IMR-90 (cell line): ENCODE measurements around the gene FGD5. TPM values are rescaled to one million over a fixed set of nuclear protein-coding genes. Genes with fewer than 3 reads are reported as not detected.

Source experiments
- ATAC-seq: fragments of 200-7000 bp; cut with Tn5 transposase; 2 replicates; pipeline ENCODE4 v1.9.1; 2020; ENCODE audit warnings: low read depth, mild to moderate bottlenecking, moderate library complexity
- BruUV-seq: library from RNA; stranded (reverse); fragments of 400-500 nt; replicated peaks from 2 replicates; lab custom pipeline; 2021; lab: Mats Ljungman, UMichigan
- CTCF ChIA-PET: fragments of 300-600 bp; formaldehyde crosslinking; extraction: SDS; loops from one replicate; lab custom pipeline; 2021; ENCODE audit warnings: antibody characterized with exemption; lab: Yijun Ruan, JAX
- POLR2A ChIA-PET: fragments of 300-600 bp; sonication (Branson Sonifier 250); formaldehyde crosslinking; loops from one replicate; lab custom pipeline; 2022; ENCODE audit warnings: antibody characterized with exemption; ENCODE audit not compliant: unreplicated experiment; lab: Charles Lee
- DNase-seq: peaks from one replicate; pipeline ENCODE4 v3.0.0; 2013
- H2AFZ ChIP-seq: replicated peaks from 2 replicates; pipeline ENCODE3; 2013; ENCODE audit warnings: low read length, mild to moderate bottlenecking; ENCODE audit not compliant: poor library complexity
- H2AK5ac ChIP-seq: 2 replicates; pipeline ENCODE4 v1.6.1; 2013; ENCODE audit warnings: low read depth, low read length, inconsistent platforms
- H2AK9ac ChIP-seq: replicated peaks from 2 replicates; pipeline ENCODE3; 2013; ENCODE audit warnings: mild to moderate bottlenecking, low read depth, low read length, moderate library complexity; ENCODE audit not compliant: poor library complexity
- H2BK120ac ChIP-seq: 2 replicates; pipeline ENCODE4 v1.6.1; 2013; ENCODE audit warnings: low read depth, low read length, inconsistent platforms
- H2BK15ac ChIP-seq: 3 replicates; pipeline ENCODE4 v1.6.1; 2013; ENCODE audit warnings: low read depth, low read length, inconsistent platforms
- H2BK20ac ChIP-seq: 2 replicates; pipeline ENCODE4 v1.6.1; 2013; ENCODE audit warnings: low read depth, mild to moderate bottlenecking, inconsistent platforms, low read length, moderate library complexity
- H2BK5ac ChIP-seq: 2 replicates; pipeline ENCODE4 v1.6.1; 2013; ENCODE audit warnings: mild to moderate bottlenecking, low read depth, low read length, inconsistent platforms; ENCODE audit not compliant: poor library complexity, severe bottlenecking
- H3K14ac ChIP-seq: replicated peaks from 2 replicates; pipeline ENCODE4 v1.6.1; 2013; ENCODE audit warnings: low read depth, low read length, inconsistent platforms
- H3K18ac ChIP-seq: 2 replicates; pipeline ENCODE4 v1.6.1; 2013; ENCODE audit warnings: low read depth, low read length, control low read depth
- H3K23ac ChIP-seq: 2 replicates; pipeline ENCODE4 v1.6.1; 2013; ENCODE audit warnings: low read depth, low read length, inconsistent platforms
- H3K27ac ChIP-seq: 2 replicates; pipeline ENCODE4 v1.5.1; 2013; ENCODE audit warnings: mild to moderate bottlenecking, control low read depth, low read length; ENCODE audit not compliant: insufficient read depth
- H3K27me3 ChIP-seq: 2 replicates; pipeline ENCODE4 v1.6.1; 2013; ENCODE audit warnings: low read length; ENCODE audit not compliant: control insufficient read depth, insufficient read depth
- H3K36me3 ChIP-seq: 2 replicates; pipeline ENCODE4 v1.6.1; 2013; ENCODE audit warnings: low read length, mixed read lengths; ENCODE audit not compliant: control insufficient read depth, insufficient read depth
- H3K4ac ChIP-seq: 2 replicates; pipeline ENCODE4 v1.6.1; 2013; ENCODE audit warnings: low read depth, low read length, inconsistent platforms
- H3K4me1 ChIP-seq: 2 replicates; pipeline ENCODE4 v1.6.1; 2013; ENCODE audit warnings: low read length, mixed read lengths; ENCODE audit not compliant: control insufficient read depth, insufficient read depth
- H3K4me2 ChIP-seq: 2 replicates; pipeline ENCODE4 v1.6.1; 2013; ENCODE audit warnings: low read depth, mild to moderate bottlenecking, control low read depth, low read length, moderate library complexity
- H3K4me3 ChIP-seq: 2 replicates; pipeline ENCODE4 v1.5.1; 2013; ENCODE audit warnings: low read depth, mild to moderate bottlenecking, control low read depth, low read length, moderate library complexity; ENCODE audit not compliant: insufficient read depth
- H3K56ac ChIP-seq: 2 replicates; pipeline ENCODE4 v1.6.1; 2013; ENCODE audit warnings: low read length, inconsistent platforms; ENCODE audit not compliant: insufficient read depth; ENCODE audit errors: extremely low read depth
- H3K79me1 ChIP-seq, 2 experiments: 2 replicates each; pipeline ENCODE4 v1.6.1; 2013; ENCODE audit warnings: low read length in 2 of 2, inconsistent platforms in 1 of 2, low read depth in 1 of 2
- H3K9ac ChIP-seq: 2 replicates; pipeline ENCODE4 v1.6.1; 2013; ENCODE audit warnings: low read depth, low read length, control low read depth
- H3K9me1 ChIP-seq: 2 replicates; pipeline ENCODE4 v1.6.1; 2013; ENCODE audit warnings: low read length, inconsistent platforms; ENCODE audit not compliant: insufficient read depth
- H3K9me3 ChIP-seq: 2 replicates; pipeline ENCODE4 v1.6.1; 2013; ENCODE audit warnings: low read length; ENCODE audit not compliant: control insufficient read depth, insufficient read depth
- H4K20me1 ChIP-seq: 2 replicates; pipeline ENCODE4 v1.6.1; 2013; ENCODE audit warnings: low read length, inconsistent platforms; ENCODE audit not compliant: insufficient read depth
- H4K5ac ChIP-seq: 2 replicates; pipeline ENCODE4 v1.6.1; 2013; ENCODE audit warnings: mild to moderate bottlenecking, low read depth, low read length, control low read depth
- H4K8ac ChIP-seq, 2 experiments: 2 replicates each; pipeline ENCODE4 v1.6.1; 2013; ENCODE audit warnings: low read depth in 2 of 2, low read length in 2 of 2, control low read depth in 1 of 2, inconsistent platforms in 1 of 2
- H4K91ac ChIP-seq: 2 replicates; pipeline ENCODE4 v1.6.1; 2013; ENCODE audit warnings: low read depth, low read length, inconsistent platforms; ENCODE audit not compliant: insufficient read depth
- CEBPB ChIP-seq: IDR thresholded peaks from 2 replicates; pipeline ENCODE4 v1.6.1; 2012; ENCODE audit warnings: low read depth, low read length, improper control_type of control experiment
- FOS ChIP-seq: fragments of 150-350 bp; IDR thresholded peaks from 2 replicates; pipeline ENCODE4 v1.6.1; 2016; ENCODE audit warnings: low read depth, low read length
- MAFK ChIP-seq: IDR thresholded peaks from 2 replicates; pipeline ENCODE4 v1.6.1; 2012; ENCODE audit warnings: low read depth, low read length, improper control_type of control experiment
- MAZ ChIP-seq: IDR thresholded peaks from 2 replicates; pipeline ENCODE4 v1.6.1; 2012; ENCODE audit warnings: low read depth, mild to moderate bottlenecking, low read length, improper control_type of control experiment, moderate library complexity, borderline replicate concordance
- NFE2L2 ChIP-seq: fragments of 150-350 bp; IDR thresholded peaks from 2 replicates; pipeline ENCODE4 v1.6.1; 2016; ENCODE audit warnings: low read depth, mild to moderate bottlenecking, low read length
- POLR2A ChIP-seq: IDR thresholded peaks from 2 replicates; pipeline ENCODE4 v1.6.1; 2012; ENCODE audit warnings: mild to moderate bottlenecking, low read depth, low read length
- RAD21 ChIP-seq: IDR thresholded peaks from 2 replicates; pipeline ENCODE4 v1.6.1; 2012; ENCODE audit warnings: low read length, improper control_type of control experiment
- RFX5 ChIP-seq: IDR thresholded peaks from 2 replicates; pipeline ENCODE4 v1.8.0; 2012; ENCODE audit warnings: low read depth, mild to moderate bottlenecking, low read length, moderate library complexity
- SMC3 ChIP-seq: fragments of 150-350 bp; IDR thresholded peaks from 2 replicates; pipeline ENCODE4 v1.6.1; 2016; ENCODE audit warnings: low read depth, mild to moderate bottlenecking, antibody characterized with exemption, low read length, moderate library complexity
- USF2 ChIP-seq: fragments of 150-350 bp; IDR thresholded peaks from 2 replicates; pipeline ENCODE4 v1.6.1; 2017; ENCODE audit warnings: mild to moderate bottlenecking, antibody characterized with exemption, low read length, low read depth
- WGBS, 2 experiments: methylation state at CpG; one replicate each; pipeline versions ENCODE4 v1.1.5 to v1.1.7; 2013; ENCODE audit warnings: missing lambda C conversion rate in 2 of 2; ENCODE audit not compliant: insufficient read length in 1 of 2; ENCODE audit errors: extremely low coverage in 2 of 2; 5-methylcytosine and 5-hydroxymethylcytosine counted together
- dilution Hi-C: fragments of 300-500 bp; cut with HindIII; formaldehyde crosslinking; loops from one replicate; pipeline ENCODE4 v1.14.3; 2018; ENCODE audit warnings: low sequenced_read_pairs; ENCODE audit not compliant: unreplicated experiment
- in situ Hi-C: fragments of 300-500 bp; cut with MboI; formaldehyde crosslinking; loops from 3 replicates; pipeline ENCODE4 v1.14.3; 2019; ENCODE audit warnings: low sequenced_read_pairs, inconsistent platforms, mixed read lengths
- intact Hi-C: fragments of 100-400 bp; cut with micrococcal nuclease; formaldehyde crosslinking; loops from 2 replicates; pipeline ENCODE4 v1.10.0; 2022
- polyA plus RNA-seq, 3 experiments: library from polyadenylated mRNA; depleted of rRNA; stranded (reverse); fragments of >200 nt; gene quantifications; 2 replicates each; pipeline ENCODE4 v1.2.3, GENCODE V29; 2012; ENCODE audit warnings: low replicate concordance in 1 of 3
- total RNA-seq: library from RNA; depleted of rRNA; stranded (reverse); fragments of >200 nt; gene quantifications from 2 replicates; pipeline ENCODE4 v1.2.3, GENCODE V29; 2012
- TF ChIP-seq, protein P1 (sequence below): conservative IDR thresholded peaks from 2 replicates; pipeline ENCODE4 v1.5.1; 2012; ENCODE audit warnings: mild to moderate bottlenecking, low read depth, low read length, improper control_type of control experiment
- TF ChIP-seq, protein P2 (sequence below): fragments of 150-350 bp; IDR thresholded peaks from 2 replicates; pipeline ENCODE4 v1.6.1; 2016; ENCODE audit warnings: low read depth, mild to moderate bottlenecking, low read length, moderate library complexity, borderline replicate concordance

FGD5 gene
- total and polyA plus RNA-seq, 2 of the 4 experiments (the other 2 are of a cell fraction): not detected

- ChIA-PET POLR2A (no interaction called here), CTCF (interaction anchor here (0.5 kb wide), 1 partner anchor 899 kb away, joined by 3 read pairs; no protein-coding TSS in a partner anchor)
- Histone ChIP-seq H4K20me1 (no peaks in the 10 kb centered on the region), H3K14ac (no peak overlapping the region), H2AK5ac (no peak overlapping the region), H3K36me3 (no peaks in the 10 kb centered on the region), H3K4me2 (no peak overlapping the region), H3K23ac (no peak overlapping the region), H2BK120ac (no peak overlapping the region), H2BK20ac (no peak overlapping the region), H2AFZ (no peak overlapping the region), H2AK9ac (no peak overlapping the region), H3K18ac (no peak overlapping the region), H2BK5ac (no peak overlapping the region), H4K91ac (no peak overlapping the region), H3K27ac (no peak overlapping the region), H4K5ac (no peak overlapping the region), H3K9me1 (no peaks in the 10 kb centered on the region; the same call in 1 of the 2 replicates), H3K79me1 (no peaks in the 10 kb centered on the region), H2BK15ac (no peak overlapping the region), H3K9me3 (no peaks in the 10 kb centered on the region), H3K4ac (no peak overlapping the region), H3K4me1 (no peaks in the 10 kb centered on the region), H3K27me3 (peaks cover 13% of the 10 kb centered on the region), H4K8ac (no peak overlapping the region), H3K4me3 (no peak overlapping the region), H3K9ac (no peak overlapping the region), H3K56ac (no peak overlapping the region)
- intact Hi-C loops (no loop called here), in situ Hi-C loops (no loop called here), dilution Hi-C loops (no loop called here)
- no TSS peak for BruUV-seq
- no peak for ATAC-seq
- no peak for DNase-seq
- WGBS, 2 experiments: no CpG with 5 or more reads among the region's 13 CpGs
- no peak for TF ChIP-seq MAFK
- no peak for TF ChIP-seq MAZ
- TF ChIP-seq CEBPB: no peak
- no peak for TF ChIP-seq FOS
- TF ChIP-seq, protein P1, sequence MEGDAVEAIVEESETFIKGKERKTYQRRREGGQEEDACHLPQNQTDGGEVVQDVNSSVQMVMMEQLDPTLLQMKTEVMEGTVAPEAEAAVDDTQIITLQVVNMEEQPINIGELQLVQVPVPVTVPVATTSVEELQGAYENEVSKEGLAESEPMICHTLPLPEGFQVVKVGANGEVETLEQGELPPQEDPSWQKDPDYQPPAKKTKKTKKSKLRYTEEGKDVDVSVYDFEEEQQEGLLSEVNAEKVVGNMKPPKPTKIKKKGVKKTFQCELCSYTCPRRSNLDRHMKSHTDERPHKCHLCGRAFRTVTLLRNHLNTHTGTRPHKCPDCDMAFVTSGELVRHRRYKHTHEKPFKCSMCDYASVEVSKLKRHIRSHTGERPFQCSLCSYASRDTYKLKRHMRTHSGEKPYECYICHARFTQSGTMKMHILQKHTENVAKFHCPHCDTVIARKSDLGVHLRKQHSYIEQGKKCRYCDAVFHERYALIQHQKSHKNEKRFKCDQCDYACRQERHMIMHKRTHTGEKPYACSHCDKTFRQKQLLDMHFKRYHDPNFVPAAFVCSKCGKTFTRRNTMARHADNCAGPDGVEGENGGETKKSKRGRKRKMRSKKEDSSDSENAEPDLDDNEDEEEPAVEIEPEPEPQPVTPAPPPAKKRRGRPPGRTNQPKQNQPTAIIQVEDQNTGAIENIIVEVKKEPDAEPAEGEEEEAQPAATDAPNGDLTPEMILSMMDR: no peak
- no peak for TF ChIP-seq RFX5
- no peak for TF ChIP-seq POLR2A
- TF ChIP-seq USF2: no peak
- TF ChIP-seq NFE2L2: no peak
- TF ChIP-seq, protein P2, sequence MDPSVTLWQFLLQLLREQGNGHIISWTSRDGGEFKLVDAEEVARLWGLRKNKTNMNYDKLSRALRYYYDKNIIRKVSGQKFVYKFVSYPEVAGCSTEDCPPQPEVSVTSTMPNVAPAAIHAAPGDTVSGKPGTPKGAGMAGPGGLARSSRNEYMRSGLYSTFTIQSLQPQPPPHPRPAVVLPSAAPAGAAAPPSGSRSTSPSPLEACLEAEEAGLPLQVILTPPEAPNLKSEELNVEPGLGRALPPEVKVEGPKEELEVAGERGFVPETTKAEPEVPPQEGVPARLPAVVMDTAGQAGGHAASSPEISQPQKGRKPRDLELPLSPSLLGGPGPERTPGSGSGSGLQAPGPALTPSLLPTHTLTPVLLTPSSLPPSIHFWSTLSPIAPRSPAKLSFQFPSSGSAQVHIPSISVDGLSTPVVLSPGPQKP: no peak
- no peak for TF ChIP-seq SMC3
- no peak for TF ChIP-seq RAD21
Measured at GRCh38 chr3:14885307-14885706, 66.5 kb downstream of the FGD5 start.
